Lower leg skin (tissue), 4 donors: ENCODE data around the gene PCF11. TPM values are rescaled to one million over a fixed set of nuclear protein-coding genes. Genes with fewer than 3 reads are reported as not detected.

Experiments
- DNase-seq, 2 donors: peaks; one replicate each; pipeline ENCODE4 v3.0.0-alpha.2; 2019; ENCODE audit warnings: low spot score in 2 of 2
- H3K4me3 ChIP-seq: fragments of 200-600 bp; sonication (generic); 2 replicates; pipeline ENCODE4 v1.5.1; 2017; ENCODE audit warnings: mild to moderate bottlenecking, low read depth; ENCODE audit not compliant: poor library complexity, severe bottlenecking
- CTCF ChIP-seq, 3 donors: fragments of 450-650 bp; IDR thresholded peaks; one replicate each; pipeline ENCODE4 v1.5.1; 2016; ENCODE audit warnings: antibody characterized with exemption in 3 of 3, mild to moderate bottlenecking in 3 of 3, moderate library complexity in 2 of 3
- POLR2A ChIP-seq, 2 donors: fragments of 450-650 bp; IDR thresholded peaks; one replicate each; pipeline ENCODE4 v1.6.1; 2016 to 2017; ENCODE audit warnings: antibody characterized with exemption in 2 of 2, mild to moderate bottlenecking in 1 of 2, moderate library complexity in 1 of 2
- WGBS, 2 donors: methylation state at CpG; one replicate each; pipeline ENCODE4 v1.1.5; 2018; 5-methylcytosine and 5-hydroxymethylcytosine counted together
- intact Hi-C: fragments of 100-400 bp; cut with DNase I; formaldehyde crosslinking; loops from one replicate; pipeline ENCODE4 v1.15.0; 2023; ENCODE audit warnings: low total_unique reads
- total RNA-seq, 4 donors: library from RNA; depleted of rRNA; stranded (reverse); fragments of >200 nt; gene quantifications; one replicate each; pipeline ENCODE4 v1.1.0, GENCODE V29; 2016

Gene PCF11
- total RNA-seq, 4 donors from 2014 or later, result 91.9 to 137 (median 119) TPM

- TF ChIP-seq CTCF (IDR thresholded peaks at IDR 0.05) (no peak), POLR2A (IDR thresholded peaks at IDR 0.05) (no peak)
- DNase-seq, result no peak
- intact Hi-C loops, result no loop called here
- WGBS, 2 donors, result 97% methylated on average over 2 of the region's 2 CpGs
- H3K4me3 ChIP-seq, result no peak overlapping the region
Measured at GRCh38 chr11:83223457-83223856, 66.5 kb downstream of the PCF11 start.

- TF ChIP-seq POLR2A (IDR thresholded peaks at IDR 0.05) (no peak), CTCF (IDR thresholded peaks at IDR 0.05) (no peak)
- 61 to 70% methylated on average over 1 of the region's 1 CpG for WGBS, 2 donors
- no peak overlapping the region for H3K4me3 ChIP-seq
- intact Hi-C loops, result no loop called here
- no peak for DNase-seq
Measured at GRCh38 chr11:83235825-83236224, 78.9 kb downstream of the PCF11 start.

Other genes with a start within 250 kb of the PCF11 start
- gene RAB30, start 85.2 kb upstream of the PCF11 start, total RNA-seq, result 10 to 100 TPM; 13.4 to 53.9 (median 25.7) TPM
- 1 to 10 TPM; 7.1 to 9.8 (median 9.0) TPM for gene ANKRD42, start 36.6 kb downstream of the PCF11 start, total RNA-seq
- gene CCDC90B, start 129.2 kb downstream of the PCF11 start, total RNA-seq, result 10 to 100 TPM; 27.4 to 29.8 (median 28.9) TPM